ENCODE measurements around the gene CACNA1I.

Gene CACNA1I

DNA sequence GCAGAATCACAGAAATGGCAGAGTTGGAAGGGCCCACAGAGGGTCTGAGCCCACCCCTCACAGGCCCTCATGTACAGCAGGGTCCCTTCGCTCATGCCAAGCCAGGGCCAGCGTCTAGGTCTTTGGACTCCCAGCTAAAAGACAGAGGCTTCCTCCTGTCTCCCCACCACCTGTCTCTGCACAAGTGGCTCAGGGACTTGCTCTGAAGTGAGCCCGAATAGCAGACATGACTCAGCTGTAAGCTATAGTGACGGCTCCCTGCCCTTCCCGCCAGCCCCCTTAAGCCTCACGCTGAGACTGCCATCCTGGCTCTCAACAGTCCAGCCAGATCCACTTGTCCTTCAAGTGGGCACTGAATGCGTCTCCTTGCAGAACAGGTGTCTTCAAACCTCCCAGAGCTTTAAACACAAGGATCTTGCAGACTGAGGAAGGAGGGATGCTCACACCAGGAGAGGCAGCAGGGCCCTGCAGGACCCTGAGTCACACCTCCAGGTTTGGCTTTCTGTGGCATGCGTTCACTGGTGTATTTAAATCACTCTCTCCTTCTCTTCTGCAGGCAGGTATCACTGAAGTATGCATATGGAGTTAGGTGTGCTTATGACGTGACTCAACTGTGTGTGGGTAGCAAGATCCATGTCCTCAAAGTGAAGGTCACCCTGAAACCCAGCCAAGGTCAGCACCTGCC lies 154.9 kb downstream of the CACNA1I start:
- DNase-seq (ENCODE audit: extremely low read depth, insufficient read length): no peak
- H3K36me3 ChIP-seq (ENCODE audit: control insufficient read depth, insufficient read depth, low read length): no peaks in the 10 kb centered on the region
- H3K27me3 ChIP-seq (replicated peaks; ENCODE audit: control insufficient read depth, insufficient read depth, low read length): peaks cover 2% of the 10 kb centered on the region; the same call in 1 of the 2 replicates
- TF ChIP-seq CTCF (IDR thresholded peaks at IDR 0.05; ENCODE audit: insufficient read depth, low read length, poor library complexity, severe bottlenecking): no peak
- no peak overlapping the region for H3K4me3 ChIP-seq (replicated peaks; ENCODE audit: low read depth, low read length)

DNA sequence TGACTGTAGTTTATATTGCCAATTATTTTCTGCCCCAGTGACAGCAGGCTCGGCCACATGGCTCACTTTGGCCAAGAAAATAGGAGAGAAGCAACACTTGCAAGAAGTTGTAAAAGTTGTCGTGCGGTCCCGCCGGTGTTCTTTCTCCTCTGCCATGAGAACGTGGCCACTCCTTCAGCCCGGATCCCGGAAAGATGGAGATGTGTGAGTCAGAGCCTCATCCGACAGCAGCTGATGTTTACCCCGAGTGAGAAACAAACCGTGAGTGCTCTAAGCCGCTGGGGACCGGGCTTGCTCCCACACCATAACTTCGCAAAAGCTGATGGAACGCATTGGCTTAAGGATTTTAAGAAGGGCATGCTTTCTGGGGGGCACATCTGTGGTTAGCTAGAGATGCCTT lies 157.0 kb downstream of the CACNA1I start:
- H3K36me3 ChIP-seq (ENCODE audit: control insufficient read depth, insufficient read depth, low read length): no peaks in the 10 kb centered on the region
- no peak for DNase-seq (ENCODE audit: extremely low read depth, insufficient read length)
- H3K27me3 ChIP-seq (replicated peaks; ENCODE audit: control insufficient read depth, insufficient read depth, low read length): peaks cover 3% of the 10 kb centered on the region
- TF ChIP-seq CTCF (IDR thresholded peaks at IDR 0.05; ENCODE audit: insufficient read depth, low read length, poor library complexity, severe bottlenecking): no peak
- H3K4me3 ChIP-seq (replicated peaks; ENCODE audit: low read depth, low read length): no peak overlapping the region

GRCh38 chr22:39728236-39728860 lies 157.8 kb downstream of the CACNA1I start:
- Histone ChIP-seq H3K27me3 (replicated peaks; ENCODE audit: control insufficient read depth, insufficient read depth, low read length) (peaks cover 3% of the 10 kb centered on the region), H3K4me3 (replicated peaks; ENCODE audit: low read depth, low read length) (no peak overlapping the region), H3K36me3 (ENCODE audit: control insufficient read depth, insufficient read depth, low read length) (no peaks in the 10 kb centered on the region)
- no peak for DNase-seq (ENCODE audit: extremely low read depth, insufficient read length)
- no peak for TF ChIP-seq CTCF (IDR thresholded peaks at IDR 0.05; ENCODE audit: insufficient read depth, low read length, poor library complexity, severe bottlenecking)

GRCh38 chr22:39729141-39729934 lies 158.8 kb downstream of the CACNA1I start:
- no peak for DNase-seq (ENCODE audit: extremely low read depth, insufficient read length)
- no peaks in the 10 kb centered on the region for H3K36me3 ChIP-seq (ENCODE audit: control insufficient read depth, insufficient read depth, low read length)
- TF ChIP-seq CTCF (IDR thresholded peaks at IDR 0.05; ENCODE audit: insufficient read depth, low read length, poor library complexity, severe bottlenecking): no peak
- peaks cover 3% of the 10 kb centered on the region for H3K27me3 ChIP-seq (replicated peaks; ENCODE audit: control insufficient read depth, insufficient read depth, low read length)
- no peak overlapping the region for H3K4me3 ChIP-seq (replicated peaks; ENCODE audit: low read depth, low read length)

- Histone ChIP-seq H3K36me3 (ENCODE audit: control insufficient read depth, insufficient read depth, low read length) (no peaks in the 10 kb centered on the region), H3K4me3 (replicated peaks; ENCODE audit: low read depth, low read length) (no peak overlapping the region), H3K27me3 (replicated peaks; ENCODE audit: control insufficient read depth, insufficient read depth, low read length) (peaks cover 2% of the 10 kb centered on the region; the same call in 1 of the 2 replicates)
- TF ChIP-seq CTCF (IDR thresholded peaks at IDR 0.05; ENCODE audit: insufficient read depth, low read length, poor library complexity, severe bottlenecking): no peak
- DNase-seq (ENCODE audit: extremely low read depth, insufficient read length): no peak
These were observed 160.9 kb downstream of the CACNA1I start for GRCh38 chr22:39731481-39731880.
